ENCODE measurements around the gene RAB28. TPM values are rescaled to one million over a fixed set of nuclear protein-coding genes. Genes with fewer than 3 reads are reported as not detected.

The RAB28 gene
- total RNA-seq, 1 experiment from 2014 or later, result 12.1 TPM

GRCh38 chr4:13322681-13323101 lies 161.4 kb downstream of the RAB28 start:
- Histone ChIP-seq H3K79me2 (ENCODE audit: insufficient read depth, low read length) (no peaks in the 10 kb centered on the region), H2AFZ (ENCODE audit: low read depth, low read length, poor library complexity, severe bottlenecking) (no peak overlapping the region), H3K27ac (ENCODE audit: low read depth, low read length) (no peak overlapping the region), H3K9me3 (ENCODE audit: control insufficient read depth in 1 of 2, insufficient read depth in 1 of 2, low read depth in 1 of 2, low read length in 2 of 2) (no peaks in the 10 kb centered on the region), H4K20me1 (ENCODE audit: insufficient read depth) (no peaks in the 10 kb centered on the region), H3K9ac (ENCODE audit: low read length) (no peak overlapping the region), H3K9me2 (ENCODE audit: insufficient read depth) (no peaks in the 10 kb centered on the region), H3K4me3 (replicated peaks in 1 of 2; ENCODE audit: low read depth in 1 of 2, low read length in 2 of 2) (no peak overlapping the region), H3K36me3 (ENCODE audit: control insufficient read depth in 1 of 2, insufficient read depth in 2 of 2, low read length in 2 of 2) (no peaks in the 10 kb centered on the region), H3K27me3 (ENCODE audit: insufficient read depth, low read length) (no peaks in the 10 kb centered on the region), H3K4me2 (ENCODE audit: low read length) (no peak overlapping the region), H3K4me1 (ENCODE audit: control insufficient read depth in 1 of 2, insufficient read depth in 2 of 2, low read length in 2 of 2) (no peaks in the 10 kb centered on the region)
- CTCF ChIA-PET, result no interaction called here
- BruUV-seq (replicated peaks), result no TSS peak
- TF ChIP-seq REST (IDR thresholded peaks at IDR 0.05; ENCODE audit: low read depth) (no peak), CTCF (IDR thresholded peaks at IDR 0.05 in 2 of 3, conservative IDR thresholded peaks at IDR 0.05 in 1 of 3; ENCODE audit: borderline replicate concordance in 1 of 3, insufficient read depth in 1 of 3, low read depth in 2 of 3, low read length in 2 of 3) (no peak)
- intact Hi-C loops (cut with micrococcal nuclease), result no loop called here
- POLR2A ChIA-PET, result no interaction called here
- DNase-seq (ENCODE audit: low read depth, low spot score) (no peak), ATAC-seq (no peak)
- RAD21 ChIA-PET (ENCODE audit: low non-redundant PET in 1 of 2, low total read pairs in 2 of 2, uncharacterized antibody in 2 of 2, unreplicated experiment in 2 of 2), result no interaction called here

Other genes starting within 250 kb of the RAB28 start
- gene NKX3-2, start 60.2 kb upstream of the RAB28 start, total RNA-seq (2021; ENCODE audit: unreplicated experiment), result 1.4 TPM
- 22.4 TPM for gene BOD1L1, start 143.4 kb upstream of the RAB28 start, total RNA-seq (2021; ENCODE audit: unreplicated experiment)

All from HCT116 (cell line).